Keratinocyte (primary cell): Measurements from ENCODE around the gene ABCA12.

ENCODE experiments used
- CTCF ChIP-seq, 3 experiments: IDR thresholded peaks in 1 of 3; conservative IDR thresholded peaks in 1 of 3; optimal IDR thresholded peaks in 1 of 3; 2 replicates in 2 of 3; 3 replicates in 1 of 3; pipeline versions ENCODE3 to v1.5.1; 2011; ENCODE audit warnings: low read length in 3 of 3, mild to moderate bottlenecking in 3 of 3, moderate library complexity in 2 of 3, control low read depth in 1 of 3, inconsistent platforms in 1 of 3; ENCODE audit not compliant: insufficient read depth in 2 of 3; ENCODE audit errors: extremely low read depth in 1 of 3
- EZH2 ChIP-seq: IDR thresholded peaks from one replicate; pipeline ENCODE4 v1.6.1; 2012; ENCODE audit warnings: inconsistent platforms, mild to moderate bottlenecking, low read length, moderate library complexity

- TF ChIP-seq CTCF (optimal IDR thresholded peaks at IDR 0.05 in 1 of 3, IDR thresholded peaks at IDR 0.05 in 1 of 3, conservative IDR thresholded peaks at IDR 0.05 in 1 of 3; ENCODE audit: extremely low read depth in 1 of 3, insufficient read depth in 2 of 3, low read length in 3 of 3) (no peak), EZH2 (no peak)
These were observed 108.5 kb downstream of the ABCA12 start for GRCh38 chr2:215029936-215030335.
